ENCODE data around the gene C2CD4A. TPM values are rescaled to one million over a fixed set of nuclear protein-coding genes. Genes with fewer than 3 reads are reported as not detected.

The C2CD4A gene
- total RNA-seq, 2 donors from 2014 or later = 1.8 TPM; not detected in 1

DNA sequence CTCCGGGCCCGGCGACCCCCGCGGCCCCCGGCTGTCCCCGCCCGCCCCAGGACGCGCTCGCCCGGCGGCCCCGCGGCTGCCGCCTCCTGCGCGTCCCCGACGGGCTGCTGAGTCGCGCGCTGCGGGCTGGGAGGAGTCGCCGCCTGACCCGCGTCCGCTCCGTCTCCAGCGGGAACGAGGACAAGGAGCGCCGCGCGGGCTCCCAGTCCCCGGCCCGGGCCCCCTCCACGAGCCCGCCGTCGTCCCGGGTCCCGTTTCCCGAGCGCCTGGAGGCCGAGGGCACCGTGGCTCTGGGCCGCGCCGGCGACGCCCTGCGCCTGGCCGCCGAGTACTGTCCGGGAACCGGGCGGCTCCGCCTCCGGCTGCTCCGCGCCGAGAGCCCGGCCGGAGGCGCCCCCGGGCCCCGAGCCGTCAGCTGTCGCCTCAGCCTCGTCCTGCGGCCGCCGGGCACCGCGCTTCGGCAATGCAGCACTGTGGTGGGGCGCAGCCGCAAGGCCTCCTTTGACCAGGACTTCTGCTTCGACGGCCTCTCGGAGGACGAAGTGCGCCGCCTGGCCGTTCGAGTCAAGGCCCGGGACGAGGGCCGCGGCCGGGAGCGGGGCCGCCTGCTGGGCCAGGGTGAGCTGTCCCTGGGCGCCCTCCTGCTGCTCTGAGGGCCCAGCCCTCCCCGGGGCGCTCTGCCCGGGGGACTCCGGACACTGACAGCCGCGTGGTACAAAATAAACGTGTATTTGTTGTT lies 1.5 kb downstream of the C2CD4A start:
- H3K4me1 ChIP-seq (ENCODE audit: control insufficient read depth in 1 of 2, low read depth in 2 of 2) = peaks cover 4 to 5% of the 10 kb centered on the region in 2 donors
- no peaks in the 10 kb centered on the region for H3K9me3 ChIP-seq
- no peaks in the 10 kb centered on the region for H3K27me3 ChIP-seq (replicated peaks; ENCODE audit: insufficient read depth)
- TF ChIP-seq, protein P1, sequence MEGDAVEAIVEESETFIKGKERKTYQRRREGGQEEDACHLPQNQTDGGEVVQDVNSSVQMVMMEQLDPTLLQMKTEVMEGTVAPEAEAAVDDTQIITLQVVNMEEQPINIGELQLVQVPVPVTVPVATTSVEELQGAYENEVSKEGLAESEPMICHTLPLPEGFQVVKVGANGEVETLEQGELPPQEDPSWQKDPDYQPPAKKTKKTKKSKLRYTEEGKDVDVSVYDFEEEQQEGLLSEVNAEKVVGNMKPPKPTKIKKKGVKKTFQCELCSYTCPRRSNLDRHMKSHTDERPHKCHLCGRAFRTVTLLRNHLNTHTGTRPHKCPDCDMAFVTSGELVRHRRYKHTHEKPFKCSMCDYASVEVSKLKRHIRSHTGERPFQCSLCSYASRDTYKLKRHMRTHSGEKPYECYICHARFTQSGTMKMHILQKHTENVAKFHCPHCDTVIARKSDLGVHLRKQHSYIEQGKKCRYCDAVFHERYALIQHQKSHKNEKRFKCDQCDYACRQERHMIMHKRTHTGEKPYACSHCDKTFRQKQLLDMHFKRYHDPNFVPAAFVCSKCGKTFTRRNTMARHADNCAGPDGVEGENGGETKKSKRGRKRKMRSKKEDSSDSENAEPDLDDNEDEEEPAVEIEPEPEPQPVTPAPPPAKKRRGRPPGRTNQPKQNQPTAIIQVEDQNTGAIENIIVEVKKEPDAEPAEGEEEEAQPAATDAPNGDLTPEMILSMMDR (IDR thresholded peaks at IDR 0.05) = peak; percentile 23
- H3K27ac ChIP-seq = no peak overlapping the region
- DNase-seq (ENCODE audit: low spot score) (no peak), ATAC-seq (ENCODE audit: insufficient number of reproducible peaks, low FRiP score, low read depth) (peak; percentile 15)
- peak overlapping the region; percentile 79 for H3K4me3 ChIP-seq
- no peaks in the 10 kb centered on the region for H3K36me3 ChIP-seq

DNA sequence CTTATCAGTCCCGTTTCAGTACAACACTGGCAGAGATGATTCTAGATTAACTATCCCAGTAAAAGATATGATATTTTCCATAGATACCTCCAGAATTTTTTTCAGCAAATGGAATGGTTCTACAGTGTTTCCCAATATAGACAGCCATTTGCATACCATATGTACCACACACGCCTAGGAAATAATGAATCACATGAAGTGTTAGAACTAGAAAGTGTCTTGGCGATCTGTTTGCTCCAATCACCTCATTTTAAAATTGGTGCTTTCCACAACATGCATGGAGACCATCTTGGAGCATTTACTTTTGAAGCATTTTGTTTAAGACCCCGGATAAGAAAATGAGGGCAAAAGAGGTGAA lies 2.0 kb downstream of the C2CD4A start:
- ATAC-seq (ENCODE audit: insufficient number of reproducible peaks, low FRiP score, low read depth) (no peak), DNase-seq (ENCODE audit: low spot score) (no peak)
- TF ChIP-seq, protein P1 (IDR thresholded peaks at IDR 0.05) = no peak
- no peaks in the 10 kb centered on the region for H3K9me3 ChIP-seq
- H3K27me3 ChIP-seq (replicated peaks; ENCODE audit: insufficient read depth) = no peaks in the 10 kb centered on the region
- peak overlapping the region; percentile 79 for H3K4me3 ChIP-seq
- H3K27ac ChIP-seq = no peak overlapping the region
- H3K4me1 ChIP-seq (ENCODE audit: control insufficient read depth in 1 of 2, low read depth in 2 of 2) = peaks cover 4 to 5% of the 10 kb centered on the region in 2 donors
- no peaks in the 10 kb centered on the region for H3K36me3 ChIP-seq

DNA sequence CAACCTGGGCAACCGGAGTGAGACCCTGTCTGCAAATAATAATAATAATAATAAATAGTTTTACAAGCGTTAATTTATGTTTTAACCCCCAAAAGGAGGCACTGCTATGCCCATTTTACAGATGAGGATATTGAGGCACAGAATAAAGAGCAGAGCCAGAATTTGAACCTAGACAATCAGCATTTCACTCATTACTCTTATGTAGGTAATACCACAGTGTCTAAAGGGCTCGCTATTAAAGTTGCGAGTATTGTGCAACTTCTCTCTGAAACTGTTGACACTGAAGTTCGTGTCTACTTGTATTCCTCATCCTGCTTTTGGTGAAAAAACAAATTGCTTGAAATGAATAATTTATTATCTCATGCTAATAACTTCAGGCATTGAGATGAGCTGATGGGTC lies 2.8 kb downstream of the C2CD4A start:
- Histone ChIP-seq H3K9me3 (no peaks in the 10 kb centered on the region), H3K27ac (no peak overlapping the region), H3K36me3 (no peaks in the 10 kb centered on the region), H3K4me1 (ENCODE audit: control insufficient read depth in 1 of 2, low read depth in 2 of 2) (peaks cover 4 to 5% of the 10 kb centered on the region in 2 donors), H3K27me3 (replicated peaks; ENCODE audit: insufficient read depth) (no peaks in the 10 kb centered on the region), H3K4me3 (no peak overlapping the region)
- ATAC-seq (ENCODE audit: insufficient number of reproducible peaks, low FRiP score, low read depth) (no peak), DNase-seq (ENCODE audit: low spot score) (no peak)
- TF ChIP-seq, protein P1 (IDR thresholded peaks at IDR 0.05) = no peak

DNA sequence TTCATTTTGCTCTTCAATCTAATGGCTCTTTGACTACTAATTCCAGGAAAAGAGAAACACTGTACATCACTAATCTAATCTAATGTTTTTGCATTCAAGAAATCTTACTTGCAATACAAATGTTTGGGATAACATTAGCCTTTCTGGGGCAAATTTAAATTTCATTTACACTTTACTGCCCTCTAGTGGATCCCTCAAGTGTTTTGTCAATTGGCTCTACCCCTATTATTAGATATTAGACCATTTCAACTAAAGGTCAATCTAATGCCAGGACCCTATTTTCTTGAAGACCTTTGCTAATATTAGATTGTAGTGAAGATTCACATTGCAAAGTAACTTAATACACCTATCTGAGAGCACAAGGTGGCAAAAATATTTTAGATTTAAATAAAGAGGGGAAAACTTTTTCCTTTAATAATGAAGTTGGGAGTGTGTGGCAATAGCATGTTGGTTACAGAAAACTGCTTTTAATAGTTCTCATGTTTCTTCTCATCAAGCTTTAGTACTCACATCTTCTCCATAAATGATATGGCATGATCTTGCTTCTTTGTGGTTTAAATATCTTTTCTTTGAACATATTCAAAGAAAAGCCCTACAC lies 5.0 kb downstream of the C2CD4A start:
- DNase-seq (ENCODE audit: low spot score) (no peak), ATAC-seq (ENCODE audit: insufficient number of reproducible peaks, low FRiP score, low read depth) (no peak)
- no peak overlapping the region for H3K27ac ChIP-seq
- peaks cover 4% of the 10 kb centered on the region in 2 donors for H3K4me1 ChIP-seq (ENCODE audit: control insufficient read depth in 1 of 2, low read depth in 2 of 2)
- H3K27me3 ChIP-seq (replicated peaks; ENCODE audit: insufficient read depth) = no peaks in the 10 kb centered on the region
- H3K9me3 ChIP-seq = no peaks in the 10 kb centered on the region
- H3K36me3 ChIP-seq = no peaks in the 10 kb centered on the region
- TF ChIP-seq, protein P1 (IDR thresholded peaks at IDR 0.05) = peak; percentile 66
- no peak overlapping the region for H3K4me3 ChIP-seq

GRCh38 chr15:62075595-62076277 lies 9.0 kb downstream of the C2CD4A start:
- Histone ChIP-seq H3K36me3 (no peaks in the 10 kb centered on the region), H3K27me3 (replicated peaks; ENCODE audit: insufficient read depth) (no peaks in the 10 kb centered on the region), H3K4me1 (ENCODE audit: control insufficient read depth in 1 of 2, low read depth in 2 of 2) (no peaks in the 10 kb centered on the region), H3K9me3 (no peaks in the 10 kb centered on the region), H3K27ac (no peak overlapping the region), H3K4me3 (no peak overlapping the region)
- no peak for DNase-seq (ENCODE audit: low spot score)
- TF ChIP-seq, protein P1 (IDR thresholded peaks at IDR 0.05) = no peak
- ATAC-seq (ENCODE audit: insufficient number of reproducible peaks, low FRiP score, low read depth) = no peak

All from thoracic aorta (tissue), 2 donors.